NCI-H2029 treated with DMSO at 0.1 percent for 48 hours (cell line): ENCODE data around the gene LRRC75B.
A peak's percentile ranks its signal among the peaks of the same experiment; 100 is the strongest.

Experiments
- DNase-seq: peaks from one replicate; lab custom pipeline; 2025; lab: John Stamatoyannopoulos, UW

The LRRC75B gene

DNA sequence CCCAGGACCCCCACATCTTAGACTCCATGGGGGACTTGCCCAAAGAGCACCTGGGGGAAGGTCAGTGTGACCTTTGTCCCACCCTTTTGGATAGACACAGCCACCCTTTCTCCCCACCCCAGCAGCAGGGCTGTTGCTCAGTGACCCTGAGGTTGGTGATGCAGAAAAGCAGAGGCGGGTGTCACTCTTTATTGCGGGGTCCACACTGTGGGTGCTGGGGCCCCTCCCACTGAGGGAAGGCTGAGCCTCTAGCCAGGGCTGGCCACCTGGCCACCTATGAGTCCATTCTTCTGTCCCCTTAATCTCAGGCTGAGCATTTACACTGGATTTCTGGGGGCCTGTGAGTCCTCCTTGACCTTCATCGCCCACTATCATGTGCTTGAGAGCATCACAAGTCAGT, 7.4 kb downstream of the LRRC75B start:
- DNase-seq = no peak

DNA sequence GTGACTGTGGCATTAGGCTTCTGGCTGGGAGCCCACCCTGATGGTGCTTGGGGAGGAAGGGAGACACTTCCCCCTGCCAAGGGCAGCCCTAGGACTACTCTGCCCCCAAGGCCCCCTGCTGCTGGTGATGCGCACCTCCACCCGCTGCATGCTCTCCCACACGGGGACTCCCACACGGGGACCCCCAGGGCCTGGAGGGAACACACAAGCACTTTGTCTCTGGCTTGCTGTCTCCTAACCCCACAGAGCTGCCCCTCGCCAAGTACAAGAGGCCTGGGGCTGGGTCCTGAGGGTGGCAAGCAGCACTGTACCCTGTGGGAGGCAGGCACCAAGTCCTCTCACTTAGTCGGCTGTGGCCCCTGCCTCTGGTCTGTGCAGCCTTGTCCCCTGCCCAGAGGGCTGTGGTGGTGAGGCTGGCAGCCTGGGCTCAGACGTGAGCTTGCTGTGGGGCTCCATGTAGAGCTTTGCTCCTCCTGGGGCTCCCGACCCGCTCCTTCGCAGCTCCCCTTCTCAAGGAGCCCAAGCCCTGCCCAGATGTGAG, 7.9 kb downstream of the LRRC75B start:
- DNase-seq = no peak

DNA sequence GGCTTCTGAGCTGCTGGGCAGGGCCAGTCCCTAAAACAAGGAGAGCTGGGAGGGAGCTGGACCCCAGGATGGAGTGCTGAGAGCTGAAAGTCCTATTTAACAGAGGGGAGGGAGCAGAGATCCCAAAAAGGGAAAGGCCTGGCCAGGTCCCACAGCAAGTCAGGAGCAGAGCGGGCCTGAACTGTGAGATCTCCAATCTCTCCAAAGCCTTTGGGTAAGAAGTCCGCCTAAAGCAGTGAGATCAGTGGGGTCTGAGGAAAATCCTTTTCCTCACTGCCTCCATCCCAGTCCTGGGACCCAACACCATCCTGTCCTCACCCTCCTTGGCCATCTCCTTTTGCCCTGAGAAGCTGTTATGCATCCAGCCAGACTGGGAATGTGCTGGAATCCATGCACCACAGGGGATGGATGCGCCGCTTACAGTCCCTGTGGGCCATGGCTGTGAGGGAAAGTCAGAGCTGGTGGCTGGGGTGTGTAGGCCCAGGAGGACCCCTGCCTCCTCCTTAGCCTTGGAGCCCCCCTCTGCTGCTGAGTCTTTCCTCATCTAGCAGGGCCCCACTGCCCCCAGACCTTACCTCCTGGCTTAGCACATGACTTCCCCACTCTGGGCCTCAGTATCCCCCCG, 8.6 kb downstream of the LRRC75B start:
- no peak for DNase-seq

DNA sequence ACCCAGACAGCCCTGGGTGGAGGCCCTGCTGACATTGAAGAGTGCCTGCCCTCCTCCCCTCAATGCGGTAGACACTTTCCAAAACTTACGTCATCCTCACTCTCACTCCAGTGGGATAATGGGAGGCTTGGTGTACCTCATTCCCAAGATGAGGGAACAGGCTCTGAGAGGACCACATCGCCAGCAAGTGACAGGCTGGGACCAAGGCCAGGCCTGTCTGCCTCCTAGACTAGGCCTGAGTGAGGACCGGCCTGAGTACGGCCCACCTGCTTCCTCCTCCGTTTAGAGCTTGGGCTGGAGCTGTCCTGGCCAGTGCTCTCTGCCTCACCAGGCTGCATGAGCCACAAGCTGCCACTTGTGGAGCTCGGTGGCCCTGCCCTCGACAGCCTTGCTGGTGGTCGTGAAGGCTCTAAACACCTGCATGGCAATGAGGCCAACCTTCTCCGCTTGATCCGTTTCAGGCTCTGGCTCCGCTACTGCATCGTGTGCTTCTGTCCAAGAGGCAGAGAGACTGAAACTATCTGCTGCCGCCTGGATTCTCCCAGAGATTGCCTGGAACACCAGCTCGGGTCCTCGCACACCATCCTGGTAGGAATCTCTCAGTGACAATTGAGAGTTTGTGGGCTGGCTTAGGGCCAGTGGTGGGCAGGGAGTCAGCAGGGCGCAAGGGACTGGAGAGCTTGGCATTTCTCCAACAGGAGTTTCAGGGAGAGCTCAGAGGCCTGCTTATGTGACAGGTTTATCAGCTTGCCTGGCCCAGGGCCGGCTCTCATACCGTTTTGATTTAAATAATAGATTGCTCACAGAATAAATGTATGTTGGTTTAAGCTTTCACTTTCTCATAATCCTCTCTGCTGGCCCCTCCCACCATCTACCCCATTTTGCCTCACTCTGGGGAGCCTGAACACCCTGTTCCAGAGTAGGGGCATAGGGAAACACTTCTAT, 9.4 kb downstream of the LRRC75B start:
- DNase-seq = peak; percentile 72

DNA sequence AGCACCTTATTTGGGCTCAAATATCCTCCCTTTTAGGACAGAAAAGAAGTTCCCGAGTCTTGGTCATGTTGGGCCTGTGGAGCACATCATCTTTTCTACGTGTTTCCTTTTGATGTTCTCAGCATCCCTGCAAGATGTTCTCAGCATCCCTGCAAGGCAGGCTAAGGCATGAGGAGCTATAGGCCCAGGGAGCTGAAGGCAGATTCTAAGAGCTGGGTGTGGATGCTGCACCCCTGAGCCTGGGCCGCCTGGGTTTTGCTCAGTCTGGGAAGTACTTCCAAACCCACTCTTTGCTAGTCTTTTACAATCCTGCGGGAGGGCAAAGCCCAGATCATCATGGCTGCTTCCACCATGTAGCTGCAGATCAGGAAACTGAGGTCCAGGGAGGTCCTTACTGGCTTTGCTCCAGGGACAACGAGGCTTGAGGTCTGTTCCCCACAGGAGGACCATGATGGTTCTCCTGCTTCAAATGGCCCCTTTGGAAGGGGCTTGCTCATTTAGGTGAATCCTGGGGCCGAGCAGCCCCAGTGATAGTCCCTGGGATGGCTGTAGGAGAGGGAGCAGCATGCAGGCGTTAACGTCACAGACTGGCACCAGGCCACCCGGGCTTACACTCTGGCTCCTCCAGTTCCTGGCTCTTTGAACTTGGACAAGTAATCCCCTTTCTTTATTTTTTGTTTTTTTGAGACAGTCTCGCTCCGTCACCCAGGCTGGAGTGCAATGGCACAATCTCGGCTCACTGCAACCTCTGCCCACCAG, 10.6 kb downstream of the LRRC75B start:
- no peak for DNase-seq

DNA sequence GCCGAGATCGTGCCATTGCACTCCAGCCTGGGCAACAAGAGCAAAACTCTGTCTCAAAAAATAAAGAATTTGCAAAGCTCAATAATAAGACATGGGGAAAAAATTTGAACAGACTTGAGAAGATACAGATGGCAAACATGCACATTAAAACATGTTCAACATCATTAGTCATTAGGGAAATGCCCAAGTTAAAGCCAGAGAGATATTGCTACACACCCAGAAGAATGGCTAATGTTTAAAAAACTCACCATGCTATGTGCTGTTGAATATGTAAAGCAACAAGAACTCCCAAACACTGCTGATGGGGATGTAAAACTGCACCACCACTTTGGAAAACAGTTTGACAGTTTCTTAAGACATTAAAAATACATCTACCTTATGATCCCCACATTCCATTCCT, 12.6 kb downstream of the LRRC75B start:
- DNase-seq = no peak

DNA sequence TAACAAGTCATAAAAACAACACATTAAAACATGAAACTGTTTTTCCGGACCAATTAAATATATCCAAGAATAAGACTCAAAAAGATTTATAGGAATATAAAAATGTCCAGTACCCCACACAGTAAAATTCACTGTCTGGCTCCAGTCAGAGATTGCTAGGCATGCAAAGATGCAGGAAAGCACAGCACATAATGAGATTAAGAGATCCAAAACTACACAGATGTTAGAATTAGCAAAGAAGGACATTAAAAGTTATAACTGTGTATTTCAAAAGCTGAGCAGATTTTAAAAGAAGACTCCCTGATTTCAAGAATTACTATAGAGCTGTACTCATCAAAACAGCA, 13.6 kb downstream of the LRRC75B start:
- no peak for DNase-seq

DNA sequence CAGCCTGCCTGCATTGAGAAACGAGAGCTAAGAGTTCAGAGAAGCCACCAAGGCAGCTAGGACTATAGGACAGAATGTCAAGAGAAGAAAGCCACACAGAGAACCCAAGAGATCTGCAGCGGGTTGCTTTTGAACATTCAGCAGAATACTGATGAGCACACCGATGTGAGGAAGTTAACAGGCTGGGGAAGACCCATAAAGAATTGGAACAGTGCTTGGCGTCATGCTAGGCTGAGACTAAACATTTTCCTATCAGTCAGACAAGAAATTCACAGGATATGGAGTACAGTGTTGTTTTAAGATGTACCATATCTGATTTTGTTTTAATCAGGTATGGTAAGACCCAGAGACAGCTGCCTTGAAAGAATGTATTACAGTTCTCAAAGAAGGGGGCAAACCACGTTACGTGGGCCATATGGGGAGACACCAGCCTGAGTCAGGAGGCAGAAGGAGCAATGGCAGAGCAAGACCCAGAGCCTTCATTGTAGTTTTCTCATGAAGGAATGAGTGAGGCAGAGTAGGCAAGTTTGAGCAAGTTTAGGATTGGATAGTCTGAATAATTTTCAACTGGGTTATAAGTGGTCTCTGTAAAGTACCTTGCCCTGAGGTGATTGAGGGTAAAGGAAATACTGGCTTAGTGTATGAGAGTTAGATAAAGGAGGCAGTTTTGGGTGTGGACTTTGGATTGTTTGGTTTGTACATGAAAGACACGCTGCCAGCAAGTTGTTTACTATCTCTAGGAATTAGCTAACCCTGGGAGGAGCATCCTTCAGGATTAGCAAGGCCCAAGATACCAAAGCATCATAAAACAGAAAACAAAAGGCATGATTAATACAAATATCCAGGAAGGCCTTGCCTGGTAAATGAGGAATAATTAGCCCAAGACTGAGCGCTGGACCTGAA, 14.3 kb downstream of the LRRC75B start:
- no peak for DNase-seq

DNA sequence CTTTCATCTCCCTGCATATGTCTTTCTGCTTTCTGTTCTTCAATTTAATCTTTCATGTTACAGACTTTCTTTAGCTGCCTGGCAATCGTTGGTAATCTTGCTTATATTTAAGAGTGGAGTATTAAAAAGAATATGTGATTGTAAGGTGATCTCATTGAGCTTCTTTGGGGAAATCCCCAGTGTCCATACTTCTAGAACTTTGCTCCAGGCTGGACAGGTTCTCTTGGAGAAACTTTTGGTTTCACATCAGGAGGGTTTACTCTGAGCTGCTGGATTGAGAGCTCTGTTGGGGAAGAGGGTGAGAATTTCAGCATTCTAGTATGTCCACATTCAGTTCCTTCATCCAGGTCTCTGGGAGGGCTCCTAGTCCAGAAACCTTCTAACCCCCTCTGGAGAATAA, 16.1 kb downstream of the LRRC75B start:
- DNase-seq = no peak

DNA sequence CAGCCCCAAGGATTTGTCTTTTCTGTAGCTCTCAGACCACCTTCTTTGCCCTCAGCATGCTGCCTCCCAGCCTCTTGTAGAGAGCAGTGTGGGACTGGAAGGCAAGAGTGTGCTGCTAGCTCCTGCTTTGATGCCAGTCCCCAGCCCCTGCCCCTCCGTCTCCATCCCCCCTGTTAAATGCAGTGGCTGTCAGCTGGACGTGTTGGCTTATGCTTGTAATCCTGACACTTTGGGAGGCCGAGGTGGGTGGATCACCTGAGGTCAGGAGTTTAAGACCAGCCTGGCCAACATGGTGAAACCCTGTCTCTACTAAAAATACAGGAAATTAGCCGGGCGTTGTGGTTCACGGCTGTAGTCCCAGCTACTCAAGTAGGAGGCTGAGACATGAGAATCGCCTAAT, 21.6 kb downstream of the LRRC75B start:
- DNase-seq = no peak

DNA sequence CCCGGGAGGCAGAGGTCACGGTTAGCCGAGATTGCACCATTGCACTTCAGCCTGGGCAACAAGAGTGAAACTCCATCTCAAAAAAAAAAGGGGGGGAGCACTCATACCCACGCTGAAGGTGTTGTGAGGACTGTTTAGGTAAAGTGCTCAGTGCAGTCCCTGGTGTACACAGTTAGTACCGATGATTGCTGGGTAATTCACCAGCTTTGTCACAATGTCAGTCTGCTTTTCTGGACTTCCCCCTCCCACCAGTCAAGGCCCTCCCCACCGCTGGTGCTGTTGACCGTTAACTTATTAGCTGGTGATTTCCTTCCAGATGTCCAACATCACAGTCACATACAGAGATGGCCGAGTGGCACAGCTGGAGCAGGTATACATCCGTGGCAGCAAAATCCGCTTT, 25.2 kb downstream of the LRRC75B start:
- no peak for DNase-seq

DNA sequence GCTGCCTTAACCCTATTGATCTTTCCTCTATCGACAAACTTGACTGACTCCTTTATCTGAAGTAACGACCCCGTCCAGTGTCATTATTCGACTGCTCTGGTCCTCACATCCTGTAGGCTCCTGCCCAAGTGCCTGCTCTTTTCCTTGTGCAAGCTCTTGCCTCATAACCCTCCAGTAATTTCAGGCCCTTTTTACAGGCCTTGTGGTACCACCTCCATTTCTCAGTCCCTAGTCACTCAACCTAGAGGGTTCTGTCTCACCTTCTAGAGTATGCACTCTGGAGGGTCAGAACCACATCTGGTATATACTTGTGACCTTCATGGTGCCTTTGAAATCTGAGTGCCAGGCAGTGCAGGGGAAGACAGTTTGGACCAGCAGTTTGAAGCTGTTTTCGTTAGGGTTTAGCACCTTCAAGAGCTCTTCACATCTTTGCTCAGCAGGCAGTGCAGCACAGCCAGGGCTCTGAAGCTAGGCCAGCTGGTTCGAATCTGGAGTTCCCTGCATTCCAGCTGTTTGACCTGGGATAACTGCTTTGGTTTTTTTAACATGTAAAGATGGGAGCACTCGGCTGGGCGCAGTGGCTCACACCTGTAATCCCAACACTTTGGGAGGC, 25.9 kb downstream of the LRRC75B start:
- DNase-seq = peak; percentile 60

DNA sequence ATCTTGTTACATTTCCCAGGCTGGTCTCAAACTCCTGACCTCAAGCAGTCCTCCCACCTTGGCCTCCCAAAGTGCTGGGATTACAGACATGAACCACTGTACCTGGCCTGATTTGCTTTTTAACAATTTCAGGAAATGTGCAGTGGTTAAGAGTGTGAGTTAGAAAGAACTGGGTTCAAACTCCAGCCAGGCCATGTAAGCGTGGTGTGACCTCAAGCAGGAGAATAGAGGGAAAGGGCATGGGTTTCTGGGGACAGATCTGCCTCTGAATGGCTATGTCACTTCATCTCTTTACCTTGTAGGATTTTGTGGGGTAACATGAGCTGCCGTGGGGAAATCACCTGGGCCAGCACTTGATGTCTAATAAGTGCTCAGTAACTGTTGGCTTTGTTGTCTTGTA, 27.8 kb downstream of the LRRC75B start:
- no peak for DNase-seq

DNA sequence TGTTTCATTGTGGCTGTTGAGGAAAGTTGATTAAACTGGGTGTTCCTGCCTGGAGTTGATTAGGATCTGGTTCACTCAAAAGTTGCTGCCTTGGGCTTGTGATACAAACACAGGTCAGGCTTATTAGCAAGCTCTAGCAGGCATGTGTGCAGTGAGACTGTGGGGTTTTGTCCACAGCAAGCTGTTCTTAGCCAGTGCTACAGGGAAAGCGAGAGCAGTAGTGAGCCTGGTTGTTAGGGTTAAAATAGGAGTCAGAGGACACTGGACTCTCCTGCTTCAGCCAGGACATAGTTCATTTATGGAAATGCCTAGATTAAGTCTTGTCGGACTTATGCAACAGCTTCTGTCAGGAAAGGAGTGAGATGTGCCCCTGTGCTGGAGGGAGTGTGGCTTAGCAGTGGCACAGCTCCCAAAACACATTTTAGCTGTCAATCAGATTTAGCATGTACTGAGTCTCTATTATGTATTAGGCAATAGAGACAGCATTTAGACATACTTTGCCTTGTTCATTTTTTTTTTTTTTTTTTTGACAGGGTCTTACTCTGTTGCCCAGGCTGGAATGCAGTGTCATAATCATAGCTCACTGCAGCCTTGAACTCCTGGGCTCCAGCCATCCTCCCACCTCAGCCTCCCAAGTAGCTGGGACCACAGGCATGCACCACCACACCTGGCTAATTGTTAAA, 28.4 kb downstream of the LRRC75B start:
- no peak for DNase-seq

DNA sequence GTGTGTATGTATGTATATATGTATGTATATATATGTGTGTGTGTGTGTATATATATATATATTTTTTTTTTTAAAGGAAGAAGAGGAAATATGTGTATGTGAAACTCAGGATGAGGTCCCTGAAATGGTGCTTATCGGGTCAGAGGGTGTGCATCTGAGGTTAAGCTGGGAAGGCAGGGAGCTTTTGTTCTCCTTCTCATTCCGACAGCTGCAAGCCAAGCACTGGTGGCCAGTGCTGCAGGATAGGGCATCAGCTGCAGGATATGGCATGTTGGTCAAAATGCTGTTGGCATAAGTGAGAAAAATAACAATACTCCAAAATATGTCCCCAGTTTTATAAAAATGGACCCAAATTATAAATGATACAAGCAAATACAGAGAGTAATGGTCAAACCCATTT, 29.6 kb downstream of the LRRC75B start:
- no peak for DNase-seq

DNA sequence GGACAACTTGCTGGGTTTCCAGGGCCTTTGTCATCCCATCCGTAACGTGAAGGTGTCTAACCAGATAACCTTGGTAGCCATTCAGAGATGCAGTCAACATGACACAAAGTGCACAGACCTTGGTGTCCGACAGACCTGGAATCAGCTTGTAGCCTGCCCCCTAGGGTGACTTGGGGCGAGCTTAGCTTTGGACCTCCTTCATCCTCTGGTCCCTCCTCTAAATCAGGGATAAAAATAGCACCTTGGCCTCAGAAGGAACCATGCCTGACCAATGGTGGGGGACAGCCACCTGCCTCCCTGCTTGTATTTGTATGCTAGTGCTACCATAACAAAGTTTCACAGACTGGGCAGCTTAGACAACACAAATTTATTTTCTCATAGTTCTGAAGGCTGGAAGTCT, 33.4 kb downstream of the LRRC75B start:
- DNase-seq = no peak

DNA sequence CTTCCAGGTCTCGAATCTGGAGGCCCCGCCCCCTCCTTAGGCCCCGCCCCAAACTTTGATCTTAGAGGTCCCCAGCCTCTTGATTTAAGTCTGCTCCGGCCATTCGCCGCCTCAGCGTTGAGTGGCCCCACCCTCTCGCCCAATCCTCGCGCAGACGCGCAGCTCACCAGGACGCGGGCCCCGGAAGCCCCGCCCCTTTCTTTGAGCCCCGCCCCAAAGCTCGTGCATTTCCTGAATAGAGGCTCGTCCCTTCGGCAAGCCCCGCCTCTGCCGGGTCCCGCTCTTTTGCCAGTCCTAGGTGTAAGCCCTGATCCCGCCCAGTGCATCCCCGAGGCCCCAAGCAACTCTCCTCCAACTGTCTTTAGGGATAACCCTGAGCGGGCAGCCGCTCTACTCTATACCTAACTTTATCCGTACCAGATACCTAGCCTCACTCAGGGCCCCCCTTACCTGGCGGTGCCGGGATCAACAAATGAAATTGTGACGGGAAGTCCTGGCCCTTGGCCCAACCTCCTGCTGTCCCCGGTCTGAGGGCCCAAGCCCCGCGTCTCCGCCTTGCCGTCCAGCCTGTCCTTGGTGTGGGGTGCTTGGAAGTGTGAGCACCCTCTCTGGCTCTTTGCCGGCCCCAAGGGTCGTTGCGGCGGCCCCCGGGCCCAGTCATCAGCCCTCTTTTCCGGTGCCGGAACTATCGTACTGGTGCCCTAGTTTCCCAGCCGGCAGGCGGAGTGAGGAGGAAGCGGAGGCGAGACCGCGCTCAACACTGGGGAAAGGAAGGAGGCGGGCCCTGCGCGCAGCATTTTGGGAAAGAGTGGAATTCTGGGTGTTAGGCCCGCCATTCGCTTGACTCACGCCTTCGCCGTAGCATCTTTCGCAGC, 37.5 kb downstream of the LRRC75B start, which contains the start of gene SNRPD3:
TSS of gene SNRPD3 (plus strand) at position 835 of the 875 bp plus-strand sequence. CDS start 1,676 bp downstream, outside the sequence.
- DNase-seq = peak; percentile 82

DNA sequence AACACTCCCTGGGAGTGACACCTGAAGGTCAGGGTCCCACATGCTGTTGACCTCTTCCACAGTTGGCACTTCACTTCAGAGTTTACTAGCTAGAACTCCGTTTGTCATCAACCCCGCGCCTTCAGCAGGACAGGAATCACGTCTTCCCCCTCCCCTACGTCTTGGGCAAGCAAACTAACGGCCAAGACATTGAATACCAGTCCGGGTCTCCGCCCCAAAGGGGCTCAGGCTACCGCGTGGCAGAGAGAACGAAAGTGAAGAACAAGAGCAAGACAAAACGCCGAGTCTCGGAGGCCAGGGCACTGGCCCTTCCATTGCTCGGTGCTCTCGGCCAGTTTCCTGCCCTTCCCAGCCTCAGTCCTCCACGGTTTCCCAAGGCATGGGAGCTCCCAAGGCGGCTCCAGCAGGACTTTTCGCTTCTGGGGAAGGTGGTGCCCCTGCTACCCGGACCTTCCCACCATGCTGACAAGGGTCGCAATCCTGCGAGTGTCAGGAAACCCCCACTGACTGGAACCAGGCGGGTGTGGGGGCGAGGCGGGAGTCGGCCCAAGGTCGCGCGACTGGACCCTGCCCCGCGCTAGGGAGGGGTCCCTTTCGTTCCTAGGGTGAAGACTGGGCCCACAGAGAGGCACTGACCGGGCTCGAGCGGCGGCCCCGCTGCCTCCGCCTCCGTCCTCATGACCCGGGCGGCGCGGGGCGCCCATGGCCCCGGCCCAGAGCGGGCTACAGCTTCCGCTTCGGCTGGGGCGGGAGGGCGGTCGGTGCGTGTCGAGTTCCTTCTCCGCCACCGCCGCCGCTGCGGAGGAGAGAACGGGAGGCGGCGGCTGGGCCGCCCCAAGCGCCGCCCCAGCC, 38.3 kb downstream of the LRRC75B start, which contains the start of gene GUCD1:
TSS of gene GUCD1 (minus strand) at position 826 of the 852 bp plus-strand sequence. CDS start at position 679, 147 bp downstream.
- DNase-seq = no peak
